Measurements from ENCODE around the gene PBRM1.

GRCh38 chr3:52546111-52546901 lies 139.4 kb downstream of the PBRM1 start:
- TF ChIP-seq RAD21 (IDR thresholded peaks at IDR 0.05): no peak
- TF ChIP-seq CTCF (IDR thresholded peaks at IDR 0.05; ENCODE audit: low read depth, low read length, missing input control): no peak
- no peak for TF ChIP-seq REST (IDR thresholded peaks at IDR 0.05)

Measured in liver (tissue), 3 donors.